Measurements from ENCODE around the gene MGAT4B.

GRCh38 chr5:179767496-179768100 is 39.1 kb downstream of the MGAT4B start:
- TF ChIP-seq CTCF (IDR thresholded peaks at IDR 0.05) (no peak), POLR2A (IDR thresholded peaks at IDR 0.05) (no peak)
